RWPE1 (cell line): ENCODE data around the gene PLCD1.

Experiments
- CTCF ChIA-PET: fragments of 350-600 bp; sonication (Branson Sonifier 250); formaldehyde crosslinking; extraction: SDS; loops from one replicate; lab custom pipeline; 2021; lab: Yijun Ruan, JAX
- POLR2A ChIA-PET: fragments of 400-600 bp; formaldehyde crosslinking; extraction: SDS; loops from one replicate; lab custom pipeline; 2020; ENCODE audit warnings: antibody characterized with exemption; ENCODE audit not compliant: low non-redundant PET; lab: Yijun Ruan, JAX
- DNase-seq: peaks from one replicate; pipeline ENCODE4 v3.0.0; 2012; ENCODE audit warnings: low spot score
- H3K27ac ChIP-seq: fragments of 450-650 bp; 2 replicates; pipeline ENCODE4 v1.5.1; 2017
- TF ChIP-seq, protein P1 (sequence below): fragments of 450-650 bp; conservative IDR thresholded peaks from 2 replicates; pipeline ENCODE4 v1.5.1; 2017; ENCODE audit warnings: low read depth, mild to moderate bottlenecking

PLCD1 gene

DNA sequence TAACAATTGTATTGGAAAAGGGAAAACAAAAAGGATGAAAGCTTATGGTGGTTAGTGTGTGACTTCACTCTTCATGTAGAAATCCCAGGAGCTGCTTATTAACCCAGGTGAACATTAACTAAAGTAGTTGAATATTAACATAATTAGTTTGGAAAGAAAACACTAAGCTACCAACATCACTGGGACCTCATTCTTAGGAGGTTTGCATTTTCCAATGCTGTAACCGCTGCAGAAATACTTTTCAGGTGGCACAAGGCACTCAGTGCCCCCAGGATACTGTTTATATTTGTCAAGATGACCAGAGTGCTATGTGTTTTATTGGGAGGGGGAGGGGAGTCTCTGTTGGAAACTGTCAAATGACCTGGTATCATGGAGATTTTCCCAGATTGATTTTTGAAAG lies 64.7 kb downstream of the PLCD1 start:
- CTCF ChIA-PET, result interaction anchor here (0.6 to 1.4 kb wide), 2 partner anchors 109 to 1637 kb away, joined by 3 to 4 read pairs; no protein-coding TSS in a partner anchor
- POLR2A ChIA-PET, result no interaction called here
- no peak overlapping the region for H3K27ac ChIP-seq
- TF ChIP-seq, protein P1, sequence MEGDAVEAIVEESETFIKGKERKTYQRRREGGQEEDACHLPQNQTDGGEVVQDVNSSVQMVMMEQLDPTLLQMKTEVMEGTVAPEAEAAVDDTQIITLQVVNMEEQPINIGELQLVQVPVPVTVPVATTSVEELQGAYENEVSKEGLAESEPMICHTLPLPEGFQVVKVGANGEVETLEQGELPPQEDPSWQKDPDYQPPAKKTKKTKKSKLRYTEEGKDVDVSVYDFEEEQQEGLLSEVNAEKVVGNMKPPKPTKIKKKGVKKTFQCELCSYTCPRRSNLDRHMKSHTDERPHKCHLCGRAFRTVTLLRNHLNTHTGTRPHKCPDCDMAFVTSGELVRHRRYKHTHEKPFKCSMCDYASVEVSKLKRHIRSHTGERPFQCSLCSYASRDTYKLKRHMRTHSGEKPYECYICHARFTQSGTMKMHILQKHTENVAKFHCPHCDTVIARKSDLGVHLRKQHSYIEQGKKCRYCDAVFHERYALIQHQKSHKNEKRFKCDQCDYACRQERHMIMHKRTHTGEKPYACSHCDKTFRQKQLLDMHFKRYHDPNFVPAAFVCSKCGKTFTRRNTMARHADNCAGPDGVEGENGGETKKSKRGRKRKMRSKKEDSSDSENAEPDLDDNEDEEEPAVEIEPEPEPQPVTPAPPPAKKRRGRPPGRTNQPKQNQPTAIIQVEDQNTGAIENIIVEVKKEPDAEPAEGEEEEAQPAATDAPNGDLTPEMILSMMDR, result no peak
- no peak for DNase-seq

DNA sequence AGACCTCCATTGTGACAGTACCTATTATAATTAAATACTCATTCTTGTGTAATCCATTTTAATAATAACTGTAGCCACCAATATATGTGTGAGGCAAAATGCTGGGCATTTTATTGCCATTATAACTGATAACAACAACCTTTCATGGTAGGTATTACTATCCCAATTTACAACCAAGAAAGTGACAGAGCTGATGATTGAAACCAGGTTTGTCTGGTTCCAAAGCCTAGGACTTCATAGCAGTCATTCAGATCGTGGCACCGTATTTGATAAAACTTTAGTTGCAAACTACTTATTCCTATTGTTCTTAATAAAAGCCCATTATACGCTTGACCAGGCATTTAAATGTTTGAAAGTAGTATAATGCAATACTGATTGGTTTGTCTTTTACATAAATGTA lies 65.3 kb downstream of the PLCD1 start:
- TF ChIP-seq, protein P1, result no peak
- CTCF ChIA-PET, result interaction anchor here (0.6 kb wide), 1 partner anchor 1636 kb away, joined by 4 read pairs; no protein-coding TSS in a partner anchor
- POLR2A ChIA-PET, result no interaction called here
- no peak for DNase-seq
- H3K27ac ChIP-seq, result no peak overlapping the region

DNA sequence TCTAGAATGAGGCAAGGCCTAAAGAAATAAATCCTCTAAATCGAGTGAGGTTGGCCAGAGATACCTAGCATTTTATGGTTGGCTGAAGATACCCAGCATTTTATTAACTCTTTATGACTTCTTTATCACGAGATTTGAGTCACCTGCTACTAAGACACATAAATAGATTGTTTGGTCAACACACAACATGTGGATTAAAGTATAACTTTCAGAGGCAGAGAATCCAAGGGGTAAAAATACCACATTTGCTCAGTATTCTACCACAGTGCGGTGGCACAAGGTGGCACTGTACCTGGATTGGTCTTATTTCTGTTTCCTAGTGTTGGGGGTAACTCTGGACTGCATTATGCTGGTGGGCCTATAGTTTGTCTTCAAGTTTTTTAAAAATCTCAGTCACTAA lies 65.8 kb downstream of the PLCD1 start:
- no peak for DNase-seq
- no peak overlapping the region for H3K27ac ChIP-seq
- POLR2A ChIA-PET, result no interaction called here
- TF ChIP-seq, protein P1, result no peak
- CTCF ChIA-PET, result no interaction called here

DNA sequence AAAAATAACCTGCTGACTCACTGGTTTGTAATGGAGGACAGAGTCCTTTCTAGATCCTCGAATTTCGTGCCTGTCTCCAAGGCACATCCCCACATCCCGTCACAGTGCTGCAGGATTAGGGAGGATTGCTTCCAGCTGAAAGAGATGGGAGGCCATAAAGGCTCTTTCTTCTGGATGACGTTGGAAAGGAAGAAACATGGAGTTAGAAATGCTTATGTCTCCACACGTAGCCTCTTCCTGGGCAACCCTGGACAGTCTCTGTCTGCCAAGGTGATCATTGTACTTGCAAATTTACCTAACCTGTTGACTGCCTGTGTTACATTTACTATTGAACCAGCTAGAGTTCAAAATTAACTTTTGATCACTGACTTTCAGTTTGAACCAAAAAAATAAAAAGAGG lies 66.4 kb downstream of the PLCD1 start:
- ChIA-PET POLR2A (no interaction called here), CTCF (no interaction called here)
- no peak overlapping the region for H3K27ac ChIP-seq
- no peak for DNase-seq
- TF ChIP-seq, protein P1, result no peak

DNA sequence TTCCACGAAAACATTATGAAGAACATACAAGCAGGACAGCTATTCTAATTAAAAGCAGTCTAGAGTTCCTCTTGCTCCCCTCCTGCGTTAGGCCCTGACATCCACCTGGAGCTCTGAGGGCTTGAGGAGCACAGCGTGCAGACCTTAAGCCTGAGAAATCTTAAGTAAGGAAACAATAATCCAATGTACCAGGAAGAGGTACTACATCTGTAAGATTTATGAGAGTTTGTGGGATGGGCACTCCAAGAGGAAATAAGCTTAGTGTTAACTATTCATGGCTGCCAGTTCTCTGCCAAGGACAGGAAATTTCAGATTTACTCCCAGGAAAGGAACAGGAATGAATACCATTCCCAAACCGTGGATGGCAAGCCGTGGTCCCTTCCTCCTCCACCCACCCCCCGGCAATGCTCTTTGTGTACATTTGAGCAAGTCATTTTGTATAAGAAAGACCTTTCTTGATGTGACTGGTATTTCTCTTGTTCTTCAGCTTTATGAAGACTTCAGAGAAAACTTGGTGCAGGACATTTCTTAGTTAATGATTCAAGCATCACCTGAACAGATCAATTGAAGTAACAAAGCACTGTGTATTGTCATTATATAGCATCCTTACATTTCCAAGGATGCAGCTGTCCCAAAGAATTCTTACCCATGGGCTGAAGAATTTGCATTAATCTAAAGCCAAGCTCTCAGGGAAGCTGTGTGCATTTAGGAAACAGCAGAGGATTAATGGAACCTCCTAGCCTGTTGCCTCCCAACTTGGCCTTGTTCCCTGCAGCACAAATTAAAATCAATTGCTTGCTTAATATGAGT lies 67.6 kb downstream of the PLCD1 start:
- no peak overlapping the region for H3K27ac ChIP-seq
- TF ChIP-seq, protein P1, result no peak
- DNase-seq, result no peak
- CTCF ChIA-PET, result no interaction called here
- POLR2A ChIA-PET, result no interaction called here

DNA sequence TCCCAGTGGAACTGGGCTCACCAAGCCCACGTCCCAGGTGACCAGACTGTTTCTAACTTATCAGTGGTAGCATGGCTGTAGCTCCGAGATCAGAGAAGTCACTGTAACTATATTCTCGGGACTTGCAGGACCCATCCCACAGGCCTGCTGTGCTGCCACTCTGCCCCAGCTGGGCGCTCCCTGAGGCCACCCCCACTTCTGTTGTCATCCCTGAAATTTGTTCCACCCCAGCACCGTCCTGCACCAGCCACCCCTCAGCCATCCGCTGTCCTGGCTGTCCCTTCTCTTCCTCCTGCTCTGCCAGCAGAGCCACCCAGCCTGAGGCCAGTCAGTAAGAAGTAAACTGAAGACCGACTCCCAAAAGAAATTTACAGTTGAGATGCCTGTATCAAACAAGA lies 71.9 kb downstream of the PLCD1 start:
- TF ChIP-seq, protein P1, result no peak
- DNase-seq, result no peak
- ChIA-PET CTCF (no interaction called here), POLR2A (no interaction called here)
- 0 out of 2 replicates have a peak overlapping the region, but pooled peaks have one; percentile 8 for H3K27ac ChIP-seq
